Measurements from ENCODE around the gene LY6G6D.

DNA sequence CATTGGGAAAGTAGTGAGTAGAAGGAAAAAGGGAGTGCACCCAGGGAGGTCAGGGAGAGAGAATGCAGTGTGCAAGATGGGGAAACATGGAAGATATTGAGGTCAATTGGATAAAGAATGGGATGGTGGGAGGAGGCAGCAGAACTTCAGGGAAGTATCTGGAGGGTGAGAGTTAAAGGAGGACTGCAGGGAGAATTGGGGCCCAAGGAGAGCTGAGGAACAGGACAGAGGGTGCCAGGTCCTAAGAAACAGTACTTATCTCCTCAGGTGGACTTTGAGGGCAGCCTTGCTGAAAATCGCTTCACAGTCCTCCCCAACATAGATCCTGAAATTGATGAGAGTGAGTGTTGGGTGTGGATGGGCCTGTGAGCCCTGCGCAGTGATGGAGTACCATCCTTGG, 43.1 kb downstream of the LY6G6D start:
- no peak for TF ChIP-seq CTCF (conservative IDR thresholded peaks at IDR 0.05; ENCODE audit: low read depth, low read length)
- no peak for TF ChIP-seq EZH2 (IDR thresholded peaks at IDR 0.05; ENCODE audit: borderline replicate concordance, low read depth, low read length, poor library complexity, severe bottlenecking)
